GM19372 (cell line): Measurements from ENCODE around the gene DMRTB1.

Experiments
- ATAC-seq: cut with Tn5 transposase; IDR thresholded peaks from one replicate; pipeline ENCODE4 v1.9.1; 2021; ENCODE audit warnings: mild to moderate bottlenecking, low read depth, moderate library complexity; ENCODE audit not compliant: unreplicated experiment

The DMRTB1 gene

DNA sequence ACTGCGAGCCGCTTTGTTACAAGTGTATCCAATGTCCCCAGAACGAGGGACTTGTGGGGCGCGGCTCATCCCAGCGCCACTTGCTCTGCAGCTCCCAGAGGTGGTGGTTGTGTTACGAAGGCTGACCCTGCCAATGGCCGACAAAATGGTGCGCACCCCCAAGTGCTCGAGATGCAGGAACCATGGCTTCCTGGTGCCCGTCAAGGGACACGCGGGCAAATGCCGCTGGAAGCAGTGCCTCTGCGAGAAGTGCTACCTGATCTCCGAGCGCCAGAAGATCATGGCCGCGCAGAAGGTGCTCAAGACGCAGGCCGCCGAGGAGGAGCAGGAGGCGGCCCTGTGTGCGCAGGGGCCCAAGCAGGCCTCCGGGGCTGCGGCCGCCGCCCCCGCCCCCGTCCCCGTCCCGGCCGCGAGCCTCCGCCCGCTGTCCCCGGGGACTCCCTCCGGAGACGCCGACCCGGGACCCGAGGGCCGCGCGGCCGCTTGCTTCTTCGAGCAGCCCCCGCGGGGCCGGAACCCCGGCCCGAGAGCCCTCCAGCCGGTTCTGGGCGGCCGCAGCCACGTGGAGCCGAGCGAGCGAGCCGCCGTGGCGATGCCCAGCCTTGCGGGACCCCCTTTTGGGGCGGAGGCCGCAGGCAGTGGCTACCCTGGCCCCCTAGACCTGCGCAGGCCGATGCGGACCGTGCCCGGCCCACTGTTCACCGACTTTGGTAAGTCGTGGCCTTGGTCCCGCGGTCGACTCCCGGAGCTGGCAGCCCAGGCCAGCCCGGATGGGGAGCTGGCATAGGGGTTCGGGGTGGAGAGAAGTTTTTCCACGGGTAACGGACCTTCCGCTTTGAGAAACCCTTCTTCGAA is at the start of gene DMRTB1:
DMRTB1 (plus strand) TSS at position 79 of the 855 bp plus-strand sequence; CDS start at position 134, 55 bp downstream.
- ATAC-seq: no peak

GRCh38 chr1:53409695-53410094 is 49.5 kb upstream of the DMRTB1 start:
- no peak for ATAC-seq

GRCh38 chr1:53410100-53410541 is 49.1 kb upstream of the DMRTB1 start:
- no peak for ATAC-seq

- no peak for ATAC-seq
Observed at GRCh38 chr1:53410701-53411100, 48.5 kb upstream of the DMRTB1 start.

- ATAC-seq: no peak
Observed at GRCh38 chr1:53411541-53412152, 47.6 kb upstream of the DMRTB1 start.

DNA sequence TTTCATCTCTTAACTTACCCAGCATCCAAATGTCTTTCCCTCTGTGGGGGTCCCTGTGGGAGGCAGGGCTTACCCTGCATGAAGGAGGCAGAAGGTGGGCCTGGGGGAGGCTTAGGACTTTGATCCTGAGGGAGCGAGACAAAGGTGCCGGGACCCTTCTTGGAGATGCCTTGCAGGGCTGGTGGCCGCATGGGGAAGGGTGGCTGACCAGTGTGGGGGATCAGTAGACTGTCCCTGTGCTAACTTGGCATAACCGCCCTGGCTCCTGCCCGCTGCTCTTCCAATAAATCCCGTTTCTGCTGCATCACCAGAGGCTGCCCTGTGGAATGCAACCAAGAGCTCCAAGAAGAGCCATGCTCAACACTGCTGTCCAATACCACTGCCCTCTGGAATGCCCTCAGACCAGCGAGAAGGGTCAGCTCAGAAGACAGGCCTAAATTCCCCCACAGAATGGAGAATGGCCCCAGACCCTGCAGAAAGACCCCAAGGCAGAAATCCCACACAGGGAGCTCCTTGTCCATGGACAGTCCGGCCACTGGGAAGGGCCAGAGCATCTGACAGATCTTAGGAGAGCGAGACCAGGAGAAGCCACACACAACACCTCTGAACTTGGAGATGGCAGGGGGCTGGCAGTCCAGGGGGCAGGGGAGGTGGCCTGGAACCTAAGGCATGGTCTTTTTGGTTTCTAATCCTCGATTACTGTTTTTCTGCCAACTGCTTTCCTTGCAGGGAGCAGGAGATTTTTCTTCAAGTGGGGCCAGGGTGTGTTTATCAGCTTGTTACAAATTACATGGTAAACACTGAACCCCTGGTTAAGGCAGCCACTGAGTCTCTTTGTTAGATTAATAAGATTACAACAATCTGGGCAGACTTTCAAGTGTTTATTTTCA is 46.7 kb upstream of the DMRTB1 start:
- ATAC-seq: no peak

- ATAC-seq: no peak
Observed at GRCh38 chr1:53413175-53414001, 45.8 kb upstream of the DMRTB1 start.

DNA sequence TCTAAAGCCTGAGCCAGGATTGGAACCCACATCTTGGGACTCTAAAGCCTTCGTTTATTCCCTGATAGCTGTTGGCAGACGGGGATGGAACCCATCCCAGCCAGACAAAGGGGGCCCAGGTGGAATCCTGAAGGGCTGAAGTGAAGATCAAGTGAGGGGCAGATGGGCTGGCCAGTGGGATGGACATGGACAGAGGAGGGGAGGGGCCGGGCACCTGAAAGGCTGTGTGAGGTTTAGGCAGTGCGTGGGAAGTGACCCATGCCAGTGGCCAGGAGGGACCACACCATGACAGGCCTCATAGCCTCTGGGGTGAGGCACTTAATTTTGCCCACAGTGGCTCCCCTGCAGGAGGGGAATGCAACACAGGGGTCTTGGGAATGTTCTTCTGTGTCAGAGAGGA is 44.6 kb upstream of the DMRTB1 start:
- no peak for ATAC-seq

GRCh38 chr1:53415432-53415831 is 43.8 kb upstream of the DMRTB1 start:
- ATAC-seq: no peak

- no peak for ATAC-seq
Observed at GRCh38 chr1:53416269-53416813, 42.9 kb upstream of the DMRTB1 start.

GRCh38 chr1:53417074-53417511 is 42.1 kb upstream of the DMRTB1 start:
- no peak for ATAC-seq

DNA sequence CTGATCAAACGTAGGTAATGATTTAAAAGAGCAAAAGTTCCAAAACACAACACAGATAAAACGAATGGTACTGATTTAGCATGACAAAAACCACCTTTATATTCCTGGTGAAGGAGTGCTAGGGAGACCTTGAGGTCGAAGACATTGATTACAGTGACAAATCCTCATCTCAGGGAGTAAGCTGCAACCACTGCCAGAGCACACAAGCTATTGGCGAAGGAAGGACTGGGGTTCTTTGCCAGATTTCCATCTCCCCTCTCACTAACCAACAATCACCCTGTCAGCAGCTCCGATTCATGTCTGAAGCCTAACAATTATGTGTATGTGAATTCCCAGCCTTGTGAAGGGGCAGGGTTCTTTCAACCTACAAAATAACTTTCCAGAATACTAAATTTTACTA is 40.2 kb upstream of the DMRTB1 start:
- ATAC-seq: no peak

GRCh38 chr1:53420341-53420740 is 38.9 kb upstream of the DMRTB1 start:
- no peak for ATAC-seq

GRCh38 chr1:53421208-53421607 is 38.0 kb upstream of the DMRTB1 start:
- ATAC-seq: no peak

DNA sequence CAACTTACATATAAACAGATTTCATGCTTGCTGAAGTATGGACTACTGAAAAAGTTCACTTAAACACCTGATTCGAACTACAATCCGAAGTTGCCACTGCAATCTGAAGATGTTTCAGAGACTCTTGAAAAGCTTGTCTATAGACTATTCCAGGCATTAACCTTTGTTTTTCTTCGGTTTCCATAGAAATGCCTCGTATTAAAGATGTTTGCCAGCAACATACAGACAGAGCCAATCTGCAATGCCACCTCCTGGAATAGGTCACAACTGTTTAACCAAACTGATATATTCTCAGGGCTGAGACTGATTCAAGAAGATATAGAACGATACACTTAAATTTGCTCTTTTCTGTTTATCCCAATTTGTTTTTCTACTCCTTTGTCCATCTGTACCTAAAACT is 28.9 kb upstream of the DMRTB1 start:
- no peak for ATAC-seq

DNA sequence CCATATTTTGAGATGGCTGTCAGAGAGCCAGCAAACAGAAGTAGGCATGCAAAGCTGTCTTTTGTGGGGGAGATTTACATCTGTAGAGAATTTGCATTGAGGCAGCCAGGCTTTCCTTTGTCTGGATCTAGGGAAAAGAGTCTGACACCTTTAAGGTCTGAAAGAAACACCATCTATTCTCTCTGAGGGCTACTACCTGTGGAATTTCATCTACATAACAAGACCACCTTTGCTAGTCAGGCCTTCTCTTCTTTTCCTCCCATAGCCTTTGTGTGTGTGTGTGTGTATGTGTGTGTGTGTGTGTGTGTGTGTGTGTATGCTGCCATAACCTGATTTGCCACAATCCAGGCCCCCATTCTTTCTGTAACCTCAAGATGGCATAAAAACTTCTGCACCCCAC is 28.4 kb upstream of the DMRTB1 start:
- no peak for ATAC-seq

GRCh38 chr1:53431244-53431643 is 28.0 kb upstream of the DMRTB1 start:
- ATAC-seq: no peak

DNA sequence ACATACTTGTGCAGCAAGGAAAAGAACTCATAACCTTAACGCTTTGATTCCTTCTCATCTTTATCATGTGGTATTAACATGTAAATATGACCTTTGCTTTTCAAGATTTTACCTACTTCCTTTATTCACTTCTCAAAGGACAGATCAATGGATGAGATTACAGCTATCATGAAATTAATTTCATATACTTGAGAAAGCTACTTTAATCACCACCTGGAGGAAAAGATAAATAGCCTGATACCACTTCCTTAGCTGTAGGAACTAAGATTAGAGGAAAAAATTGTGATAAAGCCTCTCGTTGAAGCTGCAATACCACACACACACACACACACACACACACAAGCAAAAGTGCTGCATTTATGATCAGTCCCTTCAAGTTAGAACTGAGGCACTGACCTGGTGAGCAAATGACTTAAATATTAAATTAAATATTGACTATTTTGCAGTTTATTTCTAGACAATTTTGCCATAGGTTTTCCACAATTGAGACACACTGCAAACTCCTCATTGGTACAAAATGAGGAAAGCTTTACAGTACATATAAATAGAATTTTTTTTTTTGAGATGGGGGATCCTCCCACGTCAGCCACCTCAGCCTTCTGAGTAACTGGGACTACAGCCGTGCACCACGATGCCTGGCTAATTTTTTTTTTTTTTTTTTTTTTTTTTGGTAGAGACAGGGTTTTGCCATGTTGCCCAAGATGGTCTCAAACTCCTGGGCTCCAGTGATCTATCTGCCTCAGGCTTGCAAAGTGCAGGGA is 27.2 kb upstream of the DMRTB1 start:
- no peak for ATAC-seq

GRCh38 chr1:53432611-53433010 is 26.6 kb upstream of the DMRTB1 start:
- no peak for ATAC-seq
